CD1c-positive myeloid dendritic cell (primary cell): Measurements from ENCODE around the gene GTF2H2C_2.
A peak's percentile ranks its signal among the peaks of the same experiment; 100 is the strongest.
"Not testable (repeated sequence)": the region's sequence is repeated elsewhere in the genome, so short reads cannot be mapped to it uniquely, and the experiment has no call there.

Experiments
- DNase-seq: peaks from one replicate; pipeline ENCODE4 v3.0.0-alpha.2; 2016; ENCODE audit errors: extremely low spot score

GTF2H2C_2 gene

DNA sequence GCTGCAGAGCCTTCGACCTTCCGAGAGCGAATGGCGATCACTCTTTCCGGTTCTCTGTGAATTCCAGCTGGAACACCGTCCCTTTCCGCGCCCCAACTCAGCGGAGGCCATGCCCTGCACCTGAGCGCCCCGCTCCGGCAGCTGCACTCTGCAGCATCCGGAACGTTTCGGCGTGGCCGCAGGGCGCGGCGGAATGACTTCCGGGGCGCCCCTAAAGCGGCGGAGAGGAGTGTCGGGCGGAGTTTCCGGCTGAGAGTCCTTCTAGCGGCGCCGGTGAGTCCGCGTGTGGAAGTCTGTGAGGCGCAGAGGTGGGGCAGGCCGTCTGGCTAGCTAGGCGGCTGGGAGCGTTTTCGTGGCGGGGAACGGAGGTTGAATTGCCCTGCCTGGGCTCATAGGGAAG, at the start of gene GTF2H2C_2:
GTF2H2C_2 (plus strand) TSS at position 252 of the 400 bp plus-strand sequence.
- DNase-seq: not testable (repeated sequence)

DNA sequence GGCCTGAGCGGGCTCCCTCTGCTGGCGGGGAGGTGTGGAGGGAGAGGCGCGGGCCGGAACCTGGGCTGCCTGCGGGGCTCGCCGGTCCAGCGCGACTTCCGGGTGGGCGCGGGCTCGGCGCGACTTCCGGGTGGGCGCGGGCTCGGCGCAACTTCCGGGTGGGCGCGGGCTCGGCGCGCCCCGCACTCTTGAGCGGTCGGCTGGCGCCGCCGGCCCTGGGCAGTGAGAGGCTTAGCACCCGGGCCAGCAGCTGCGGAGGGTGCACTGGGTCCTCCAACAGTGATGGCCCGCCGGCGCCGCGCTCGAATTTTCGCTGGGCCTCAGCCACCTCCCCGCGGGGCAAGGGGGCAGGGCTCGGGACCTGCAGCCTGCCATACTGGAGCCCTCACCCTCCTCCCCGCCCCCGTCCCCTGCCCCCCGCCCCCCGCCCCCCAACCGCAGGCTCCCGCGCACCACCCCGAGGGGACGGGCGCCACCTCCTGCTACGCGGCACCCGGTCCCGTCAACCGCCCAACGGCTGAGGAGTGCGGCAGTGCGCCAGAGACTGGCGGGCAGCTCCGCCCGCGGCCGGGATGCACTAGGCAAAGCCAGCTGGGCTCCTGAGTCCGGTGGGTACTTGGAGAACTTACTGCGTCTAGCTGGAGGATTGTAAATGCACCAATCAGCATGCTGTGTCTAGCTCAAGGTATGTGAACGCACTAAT, 14.0 kb upstream of the GTF2H2C_2 start:
- not testable (repeated sequence) for DNase-seq

DNA sequence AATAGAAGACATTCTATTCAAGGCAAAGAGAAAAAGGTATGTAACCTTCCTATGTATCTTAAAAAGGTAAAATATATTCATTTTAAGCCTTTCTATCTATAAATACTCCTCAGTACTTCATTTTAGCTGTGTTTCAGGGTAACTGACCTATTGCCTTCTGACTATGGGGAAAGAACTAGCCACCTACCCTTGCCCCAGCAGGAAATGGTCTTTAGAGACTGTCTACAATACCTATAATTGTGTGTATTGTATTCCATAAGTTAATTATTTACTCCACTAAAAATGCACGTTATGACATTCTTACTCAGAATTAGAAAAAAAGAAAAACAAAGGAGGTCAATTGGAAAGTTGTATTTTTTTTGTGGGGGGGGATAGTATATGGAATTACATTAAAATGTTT, 6.2 kb downstream of the GTF2H2C_2 start:
- not testable (repeated sequence) for DNase-seq

DNA sequence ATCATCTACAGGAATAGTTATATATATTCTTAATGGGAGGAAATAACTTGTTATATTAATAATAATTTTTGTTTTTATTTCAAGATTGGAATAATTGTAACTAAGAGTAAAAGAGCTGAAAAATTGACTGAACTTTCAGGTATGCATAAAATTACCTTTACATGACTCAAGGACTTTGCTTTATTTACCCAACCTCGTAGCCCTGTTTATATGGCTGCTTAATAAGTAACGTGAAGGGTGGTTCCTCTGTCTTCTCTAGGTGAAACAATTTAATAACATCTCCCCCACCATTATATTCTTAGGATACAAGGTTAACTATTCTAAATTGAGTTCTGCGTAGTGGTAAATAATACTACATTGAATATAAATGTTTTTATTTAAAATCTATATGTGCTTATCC, 8.0 kb downstream of the GTF2H2C_2 start:
- DNase-seq: not testable (repeated sequence)

DNA sequence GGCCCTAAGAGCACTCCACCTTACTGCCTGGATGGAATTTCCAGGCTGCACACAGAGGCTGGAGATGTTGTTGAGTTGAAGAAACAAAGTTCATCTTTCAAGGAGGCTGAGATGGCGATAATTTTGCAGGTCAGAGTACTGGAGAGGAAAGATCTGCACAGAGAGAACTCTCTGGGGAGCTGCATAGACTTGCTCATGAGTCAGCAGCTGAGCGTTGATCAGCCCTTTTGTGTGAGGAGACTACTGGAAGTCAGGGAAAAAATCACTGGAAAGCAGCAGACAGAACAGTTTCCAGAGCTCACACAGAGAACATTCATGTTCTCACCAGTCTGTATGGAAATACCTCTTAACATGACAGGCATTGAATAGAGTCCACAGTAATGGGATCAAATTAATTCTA, 23.4 kb downstream of the GTF2H2C_2 start:
- DNase-seq: not testable (repeated sequence)

DNA sequence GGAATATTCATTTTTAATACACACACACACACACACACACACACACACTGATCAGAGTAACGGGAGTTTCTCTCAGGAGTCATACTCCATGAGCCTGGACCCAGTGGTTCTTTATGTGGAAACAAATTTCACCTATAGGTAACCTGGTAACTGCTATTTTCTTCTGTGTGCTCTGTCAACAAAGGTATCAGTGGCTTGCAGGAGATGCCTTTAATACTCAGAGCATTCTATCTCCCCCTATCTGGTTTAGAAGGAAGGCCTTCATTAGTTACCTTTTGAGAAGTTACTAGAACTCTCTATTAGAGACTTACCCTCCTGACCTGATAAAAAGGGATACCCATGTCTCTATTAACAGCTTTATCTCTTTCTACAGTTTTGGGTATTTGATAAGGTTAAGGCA, 34.4 kb downstream of the GTF2H2C_2 start:
- not testable (repeated sequence) for DNase-seq

DNA sequence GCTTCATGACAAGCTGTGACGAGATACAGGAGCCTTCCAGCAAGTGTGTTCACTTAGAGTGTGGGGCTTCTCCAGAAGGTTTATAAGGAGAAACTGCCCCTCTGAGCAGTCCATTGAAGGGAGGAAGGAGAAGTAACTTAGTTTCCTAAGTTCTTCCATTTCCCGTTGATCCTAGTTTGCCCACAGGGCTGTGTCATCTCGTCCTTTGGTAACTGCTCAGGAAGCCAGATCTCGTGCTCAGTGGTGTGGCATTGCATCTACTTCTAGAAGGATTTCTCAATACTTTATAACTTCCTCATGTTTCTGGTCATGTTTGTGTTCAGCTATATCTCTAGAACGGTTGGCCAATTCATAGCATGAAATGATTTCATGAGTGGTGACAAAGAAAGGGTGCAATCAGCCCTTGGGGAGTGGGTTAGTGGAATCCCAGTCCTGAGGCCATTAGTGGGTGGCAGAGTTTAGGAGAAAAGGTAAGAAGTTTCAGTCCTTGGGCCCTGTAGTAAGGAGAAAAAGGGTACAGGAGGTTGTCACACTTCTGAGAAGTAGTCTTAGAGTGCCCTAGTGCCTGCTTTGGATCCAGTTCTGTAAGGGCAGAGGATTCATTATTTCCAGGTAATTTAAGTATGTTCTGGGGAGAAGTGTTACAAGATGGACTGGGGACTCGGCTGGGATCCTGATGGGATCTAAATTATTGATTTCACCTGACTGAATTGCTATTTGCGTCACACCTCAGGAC, 36.2 kb downstream of the GTF2H2C_2 start:
- not testable (repeated sequence) for DNase-seq

DNA sequence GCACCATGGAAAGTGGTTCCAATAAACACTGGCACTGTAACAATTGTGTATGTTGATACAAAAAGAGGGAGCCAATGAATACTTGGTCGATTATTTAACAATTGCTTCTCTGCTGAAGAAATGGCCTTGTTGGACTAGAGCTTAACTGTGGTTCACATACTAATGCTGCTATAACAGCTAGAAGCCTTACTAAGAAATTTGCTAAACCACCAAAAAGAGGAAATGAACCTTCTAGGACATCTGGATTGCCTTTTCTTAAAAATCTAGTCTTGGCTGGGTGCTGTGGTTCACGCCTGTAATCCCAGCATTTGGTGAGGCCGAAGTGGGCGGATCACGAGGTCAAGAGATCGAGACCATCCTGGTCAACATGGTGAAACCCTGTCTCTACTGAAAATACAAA, 41.9 kb downstream of the GTF2H2C_2 start:
- not testable (repeated sequence) for DNase-seq

DNA sequence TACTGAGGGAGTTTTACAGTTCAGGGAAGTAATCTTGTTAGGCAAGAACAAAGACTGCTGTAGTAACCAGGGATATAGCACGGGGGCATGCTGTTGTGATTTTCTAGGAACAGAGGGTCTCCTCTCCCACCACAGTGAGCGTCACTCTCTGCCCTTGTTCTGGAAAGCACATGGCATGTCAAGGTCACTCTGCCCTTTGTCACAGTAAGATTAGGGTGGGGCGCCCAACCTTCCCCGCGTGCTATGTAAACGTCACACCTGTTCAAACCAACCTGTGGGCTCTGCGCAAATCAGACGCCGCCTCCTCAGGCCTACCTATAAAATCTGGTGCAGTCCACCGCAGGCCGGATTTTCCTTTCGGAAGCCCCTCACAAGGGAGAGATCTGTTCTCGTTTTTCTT, 44.0 kb downstream of the GTF2H2C_2 start:
- peak; percentile 0 for DNase-seq

DNA sequence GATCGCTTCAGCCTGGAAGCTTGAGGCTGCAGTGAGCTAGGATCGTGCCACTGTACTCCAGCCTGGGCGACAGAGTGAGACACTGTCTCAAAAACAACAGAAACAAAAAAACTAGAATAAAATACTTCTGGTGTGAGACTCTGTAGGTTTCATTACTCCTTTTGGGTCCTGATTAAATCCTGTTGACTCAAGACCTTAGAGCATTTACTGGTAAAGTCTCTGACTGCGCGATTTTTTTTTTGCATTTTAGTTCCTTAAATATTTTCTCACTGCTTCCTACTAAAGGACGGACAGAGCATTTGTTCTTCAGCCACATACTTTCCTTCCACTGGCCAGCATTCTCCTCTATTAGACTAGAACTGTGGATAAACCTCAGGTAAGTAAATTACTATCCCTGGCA, 46.8 kb downstream of the GTF2H2C_2 start:
- DNase-seq: not testable (repeated sequence)

DNA sequence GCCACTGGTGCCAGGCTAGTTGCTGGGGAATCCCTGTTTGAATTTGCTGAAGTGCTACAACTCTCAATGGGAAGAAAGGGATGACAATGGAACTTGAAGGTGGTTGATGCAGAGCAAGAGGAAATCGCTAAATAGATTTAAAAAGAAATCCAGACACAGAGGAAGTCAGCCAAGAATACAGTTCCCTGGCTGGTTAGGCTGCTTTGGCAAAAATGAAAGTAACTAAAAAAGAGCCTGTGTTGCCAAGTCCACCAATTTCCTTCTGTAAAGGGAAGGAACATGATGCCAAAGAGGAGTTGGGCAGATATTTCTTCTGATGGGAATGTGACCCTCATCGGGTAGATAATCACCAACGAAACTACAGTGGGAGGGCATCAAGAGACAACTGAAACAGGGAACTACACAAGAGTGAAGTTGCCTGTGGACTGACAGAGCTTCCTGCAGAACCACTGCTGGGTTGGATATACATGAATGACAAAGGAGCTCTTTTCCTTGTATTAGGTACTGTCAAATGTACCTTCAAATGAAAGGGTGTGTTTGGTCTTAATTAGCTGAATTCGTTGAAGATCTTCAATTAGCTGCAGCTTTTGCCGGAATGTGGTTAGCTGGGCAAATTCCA, 49.0 kb downstream of the GTF2H2C_2 start:
- not testable (repeated sequence) for DNase-seq

DNA sequence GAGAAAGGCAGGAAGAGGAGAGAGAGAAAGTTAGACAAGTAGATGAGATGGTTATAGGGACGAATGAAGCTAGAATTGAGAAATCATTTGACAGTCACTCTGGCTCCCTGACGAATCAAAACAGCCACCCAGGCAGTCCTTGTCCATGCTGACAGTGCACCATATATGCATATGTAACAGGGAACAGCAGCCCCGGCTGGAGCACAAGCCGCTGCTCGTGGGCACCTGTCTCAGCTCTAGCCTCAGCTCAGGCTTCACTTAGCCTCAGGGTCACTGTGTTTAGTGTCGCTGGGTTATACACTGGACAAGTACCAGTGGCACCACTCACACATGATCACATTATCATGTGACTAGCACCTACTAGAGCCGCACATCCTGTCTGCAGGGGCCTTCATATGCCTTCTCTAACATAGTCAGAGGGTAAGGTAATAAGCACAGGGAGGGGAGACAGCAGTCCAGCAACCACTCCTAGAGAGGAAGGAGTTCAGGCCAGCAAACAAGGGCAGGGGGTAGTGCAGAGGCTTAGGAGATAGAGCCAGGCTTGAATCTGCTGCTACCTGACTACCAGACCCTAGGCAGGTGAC, 54.9 kb downstream of the GTF2H2C_2 start:
- not testable (repeated sequence) for DNase-seq
